Stimulated activated CD8-positive, alpha-beta memory T cell treated with anti-CD3 and anti-CD28 coated beads, Interleukin-2, amount 100 ng/mL, for 48 hours (primary cell): ENCODE measurements around the gene ANGEL1.

ENCODE experiments used
- DNase-seq, 2 donors: peaks; one replicate each; pipeline ENCODE4 v3.0.0-alpha.2; 2020; ENCODE audit warnings: low read depth in 2 of 2

ANGEL1 gene

GRCh38 chr14:76812422-76813383 is at the start of gene ANGEL1:
Gene ANGEL1, minus strand, starts transcription at chr14:76812882. Its CDS starts 55 bp downstream, at chr14:76812827.
- peak; percentile 95 to 97 for DNase-seq

GRCh38 chr14:76861574-76862255 is 49.0 kb upstream of the ANGEL1 start:
- DNase-seq, result no peak

DNA sequence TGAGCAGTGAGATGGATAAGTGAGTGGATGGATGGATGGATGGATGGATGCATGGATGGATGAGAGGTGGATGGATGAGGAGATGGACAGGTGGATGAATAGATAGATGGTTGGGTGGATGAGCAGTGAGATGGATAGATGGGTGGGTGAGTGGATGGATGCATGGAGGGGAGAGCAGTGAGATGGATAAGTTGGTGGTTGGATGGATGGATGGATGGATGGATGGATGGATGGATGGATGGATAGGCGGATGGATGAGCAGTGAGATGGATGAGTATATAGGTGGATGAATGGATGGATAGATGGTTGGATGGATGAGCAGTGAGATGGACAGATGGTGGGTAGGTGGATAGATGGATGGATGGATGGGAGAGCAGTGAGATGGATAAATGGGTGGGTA is 44.1 kb upstream of the ANGEL1 start:
- no peak for DNase-seq

DNA sequence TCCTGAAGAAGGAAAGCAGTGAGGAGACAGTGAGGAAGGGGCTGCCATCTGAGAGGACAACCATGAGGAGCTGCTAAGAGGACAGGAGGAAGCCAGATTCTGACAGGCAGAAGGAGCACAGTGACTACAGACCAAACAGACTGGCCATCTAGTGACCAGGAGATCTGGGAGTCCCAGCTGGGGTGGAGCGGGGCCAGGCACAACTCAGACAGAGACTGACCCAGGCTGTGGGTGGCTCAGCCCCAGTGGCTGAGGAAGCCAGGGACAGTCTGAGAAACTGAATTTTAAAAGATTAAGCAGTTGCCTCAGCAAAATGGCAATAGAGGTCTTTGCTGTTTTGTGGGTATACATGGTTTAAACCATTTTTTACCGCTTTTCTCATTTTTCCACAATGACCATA is 42.4 kb upstream of the ANGEL1 start:
- no peak for DNase-seq

DNA sequence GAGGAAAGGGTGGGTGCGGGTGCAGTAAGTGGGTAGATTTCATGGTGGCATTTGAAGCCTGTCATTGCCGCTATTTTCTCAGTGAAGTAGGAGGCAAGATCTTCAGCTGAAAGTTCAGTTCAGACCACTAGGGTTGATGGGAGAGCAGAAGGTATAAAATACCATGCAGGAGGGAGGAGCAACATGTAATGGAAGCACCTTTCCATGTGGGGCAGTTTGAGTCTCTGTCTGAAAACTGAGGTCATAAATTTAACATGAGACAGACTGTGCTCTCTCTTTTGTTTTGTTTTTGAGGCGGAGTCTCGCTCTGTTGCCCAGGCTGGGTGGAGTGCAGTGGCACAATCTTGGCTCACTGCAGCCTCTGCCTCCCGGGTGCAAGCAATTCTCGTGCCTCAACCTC is 36.2 kb upstream of the ANGEL1 start:
- no peak for DNase-seq

GRCh38 chr14:76846331-76847047 is 33.8 kb upstream of the ANGEL1 start:
- no peak for DNase-seq

GRCh38 chr14:76844223-76844622 is 31.5 kb upstream of the ANGEL1 start:
- DNase-seq, result peak; percentile 36 to 39

GRCh38 chr14:76842414-76842813 is 29.7 kb upstream of the ANGEL1 start:
- no peak for DNase-seq

DNA sequence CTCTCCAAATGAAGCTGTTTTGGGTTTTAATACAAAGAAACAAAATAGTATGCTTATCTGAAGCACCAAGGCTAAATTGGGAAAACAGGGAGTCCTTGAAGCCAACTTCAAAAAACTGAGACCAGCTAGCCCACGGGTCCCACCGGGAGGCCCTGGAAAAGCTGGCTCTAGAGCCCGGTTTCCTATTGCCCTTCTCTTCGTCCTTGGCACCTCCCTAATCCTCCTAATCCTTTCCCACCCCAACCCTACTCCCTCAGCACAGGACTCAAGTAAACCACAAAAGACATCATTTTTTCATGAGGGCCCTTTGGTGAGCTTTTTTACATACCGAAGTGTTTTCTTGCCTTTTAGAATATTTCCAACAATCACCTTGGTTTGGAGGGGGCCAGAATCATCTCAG is 24.8 kb upstream of the ANGEL1 start:
- no peak for DNase-seq

GRCh38 chr14:76836029-76836630 is 23.4 kb upstream of the ANGEL1 start:
- DNase-seq, result no peak

GRCh38 chr14:76834241-76834661 is 21.6 kb upstream of the ANGEL1 start:
- DNase-seq, result no peak

DNA sequence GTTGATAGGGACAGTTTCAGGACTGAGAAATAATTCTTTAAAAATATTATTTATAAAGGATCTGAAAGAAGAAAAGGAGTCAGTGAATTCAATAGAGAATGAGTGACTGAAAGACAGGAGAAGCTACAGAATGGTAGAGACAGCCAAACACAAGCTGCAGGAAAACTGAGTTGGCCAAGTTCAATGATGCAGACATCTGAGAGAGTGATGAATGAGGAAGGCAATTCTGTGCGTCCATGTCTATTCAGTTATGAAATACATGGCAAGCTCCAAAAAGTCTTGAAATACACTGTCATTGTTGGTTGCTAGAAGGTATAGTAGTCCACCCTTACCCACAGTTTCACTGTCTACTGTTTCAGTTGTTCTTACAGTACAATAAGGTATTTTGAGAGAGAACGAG is 20.3 kb upstream of the ANGEL1 start:
- DNase-seq, result no peak

DNA sequence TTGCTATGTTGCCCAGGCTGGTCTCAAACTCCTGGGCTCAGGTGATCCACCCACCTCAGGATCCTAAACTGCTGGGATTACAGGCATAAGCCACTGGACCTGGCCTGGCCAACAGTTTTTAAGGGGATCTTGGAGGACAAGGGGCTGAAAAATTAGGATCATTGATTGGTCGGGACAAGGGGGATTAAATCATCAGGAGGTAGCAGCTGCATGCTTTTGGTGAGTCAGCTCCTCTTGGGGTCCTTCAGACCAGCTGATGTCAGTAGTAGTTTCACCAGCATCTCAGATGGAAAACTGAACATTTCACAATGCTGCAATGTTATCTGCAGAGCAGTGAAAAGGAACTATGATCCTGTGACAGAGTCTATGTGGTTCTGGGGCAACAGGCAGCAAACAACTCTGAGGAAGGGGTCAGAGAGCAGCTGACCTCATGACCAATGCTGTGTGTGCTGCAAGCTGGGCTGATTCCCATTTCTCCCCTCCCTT is 19.9 kb upstream of the ANGEL1 start:
- DNase-seq, result no peak

GRCh38 chr14:76830556-76830955 is 17.9 kb upstream of the ANGEL1 start:
- DNase-seq, result no peak

DNA sequence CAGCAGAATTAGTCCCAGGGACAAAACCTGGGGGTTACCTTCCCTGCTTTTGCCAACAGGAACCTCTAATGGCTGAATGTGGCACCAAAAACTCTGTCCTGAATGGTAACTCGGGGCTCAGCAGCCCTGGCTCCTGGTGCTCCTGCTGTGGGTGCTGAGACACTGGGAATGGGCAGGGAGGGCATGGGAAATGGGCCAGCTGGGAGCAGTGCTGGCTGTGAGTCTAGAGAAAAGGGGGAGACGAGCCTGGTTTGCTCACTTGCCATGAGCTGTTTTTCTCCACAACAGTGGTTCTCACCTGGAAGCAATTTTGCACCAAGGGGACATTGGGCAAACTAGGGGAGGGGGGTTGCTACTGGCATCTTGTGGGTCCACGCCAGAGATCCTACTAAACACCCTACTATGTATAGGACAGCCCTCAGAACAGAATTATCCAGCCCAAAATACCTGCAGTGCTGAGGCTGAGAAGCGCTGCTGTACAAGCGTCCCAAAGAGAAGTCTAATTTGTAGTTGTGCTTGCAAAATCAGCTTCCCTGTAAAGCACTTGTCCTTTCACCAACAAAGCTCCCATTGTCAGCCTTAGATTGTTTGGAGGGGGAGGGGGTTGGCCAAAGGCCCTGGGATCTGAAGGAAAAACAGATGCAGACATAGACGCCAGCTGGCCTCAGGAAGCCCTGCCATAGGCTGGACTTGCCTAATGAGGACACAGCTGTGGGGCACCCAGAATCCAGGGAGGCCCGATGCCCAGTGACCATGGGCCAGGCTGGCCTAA is 17.2 kb upstream of the ANGEL1 start:
- DNase-seq, result no peak

- DNase-seq, result no peak
Observed at GRCh38 chr14:76829013-76829365, 16.3 kb upstream of the ANGEL1 start.

- DNase-seq, result no peak
Observed at GRCh38 chr14:76828339-76829012, 15.8 kb upstream of the ANGEL1 start.

GRCh38 chr14:76827696-76828296 is 15.1 kb upstream of the ANGEL1 start:
- no peak for DNase-seq

DNA sequence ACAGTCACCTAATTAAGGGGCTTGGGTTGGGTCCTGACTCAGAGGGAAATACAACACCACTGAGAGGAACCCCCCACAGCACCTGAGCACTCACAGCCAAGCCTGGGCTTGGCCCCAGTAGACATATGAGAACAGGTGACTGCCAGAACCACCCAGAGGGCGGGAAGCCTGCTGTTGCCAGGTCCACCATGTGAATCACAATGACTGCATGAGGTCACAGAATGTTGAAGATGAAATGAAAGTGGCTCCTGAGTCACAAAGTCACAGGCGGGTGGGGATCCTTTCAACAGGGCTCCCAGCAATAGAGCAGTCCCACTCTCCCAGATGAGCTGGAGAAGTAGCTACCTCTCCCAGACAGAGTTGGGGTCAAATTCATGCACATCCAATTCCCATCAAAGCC is 13.4 kb upstream of the ANGEL1 start, which contains the start of gene LRRC74A:
LRRC74A (plus strand) TSS at position 287 of the 400 bp plus-strand sequence. CDS start 290 bp downstream, outside the sequence.
- DNase-seq, result no peak

GRCh38 chr14:76820700-76821099 is 8.0 kb upstream of the ANGEL1 start:
- DNase-seq, result no peak
